HG03139 (cell line): ENCODE data around the gene ARHGAP24.

Source experiments
- ATAC-seq: cut with Tn5 transposase; IDR thresholded peaks from one replicate; pipeline ENCODE4 v1.9.1; 2021; ENCODE audit not compliant: unreplicated experiment

ARHGAP24 gene

DNA sequence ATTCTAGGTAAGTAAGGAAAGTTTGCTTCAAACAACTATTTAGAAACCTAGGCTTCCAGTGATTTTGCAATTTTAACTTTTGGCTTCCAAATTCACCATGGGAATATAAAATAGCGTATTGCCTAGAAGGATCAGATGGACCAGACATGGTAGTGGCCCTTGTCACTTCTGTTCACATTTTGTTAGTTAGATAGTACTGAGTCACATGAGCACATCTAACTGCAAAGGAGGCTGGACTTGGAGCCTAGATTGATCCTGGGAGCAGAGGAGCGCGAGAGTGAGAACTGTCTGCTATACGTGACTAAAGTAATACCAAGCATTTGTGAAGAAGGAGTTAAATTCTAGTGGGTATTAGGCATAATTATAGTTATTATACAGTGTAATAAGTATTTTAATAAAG, 102.4 kb downstream of the ARHGAP24 start:
- no peak for ATAC-seq

DNA sequence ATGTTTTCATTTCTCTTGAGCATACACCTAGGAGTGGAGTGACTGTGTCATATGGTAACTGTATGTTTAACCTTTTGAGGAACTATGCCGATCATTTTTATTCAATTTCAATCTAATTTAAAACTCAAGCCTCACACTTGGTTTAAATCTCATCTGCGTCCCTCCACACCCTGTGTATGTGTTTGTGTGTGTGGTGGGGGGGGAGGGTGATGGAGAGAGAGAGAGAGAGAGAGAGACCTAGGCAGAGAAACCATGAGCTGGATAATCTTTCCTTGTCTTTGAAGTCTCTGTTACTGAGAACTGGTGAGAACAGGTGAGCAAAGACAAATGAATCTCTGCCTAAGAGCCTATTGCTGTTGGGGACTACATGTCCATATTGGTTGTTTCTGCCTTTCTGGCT, 105.0 kb downstream of the ARHGAP24 start:
- ATAC-seq: no peak

DNA sequence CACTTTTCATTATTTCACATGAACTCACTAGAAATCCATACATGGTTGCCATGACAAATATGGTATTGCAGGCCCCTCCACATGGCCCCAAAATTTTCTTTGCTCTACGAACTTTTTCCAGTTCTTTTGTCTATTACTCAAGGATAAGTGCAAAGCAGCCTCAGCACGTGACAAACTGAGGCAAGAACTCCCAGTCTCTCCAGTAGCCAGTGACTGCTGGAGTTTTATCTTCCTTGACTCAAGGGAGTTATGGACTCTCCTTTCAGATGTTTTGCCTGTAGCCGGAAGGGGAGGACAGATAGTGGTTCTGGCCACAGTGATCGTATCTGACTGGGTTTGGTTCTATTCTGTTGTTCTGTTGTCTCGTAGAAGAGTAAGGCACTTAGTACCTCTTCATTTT, 105.5 kb downstream of the ARHGAP24 start:
- no peak for ATAC-seq

DNA sequence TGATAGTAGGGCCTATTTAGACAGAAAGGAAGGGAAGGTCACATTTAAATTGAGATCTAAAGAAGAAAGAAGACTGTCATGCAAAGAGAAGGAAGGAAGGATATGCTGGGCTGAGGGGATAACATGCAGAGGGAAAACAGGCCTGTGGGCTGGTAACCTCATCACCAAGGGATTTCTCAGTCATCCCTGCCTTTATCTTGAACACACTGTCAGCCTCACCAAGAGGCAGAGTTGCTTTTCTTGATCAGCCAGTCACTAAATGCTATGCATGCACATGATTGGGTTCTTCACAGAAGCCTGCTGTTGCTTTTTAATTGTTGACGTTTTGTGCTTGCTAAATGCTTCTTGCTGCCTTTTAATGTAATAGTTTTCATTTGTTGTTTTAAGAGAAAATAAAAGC, 113.0 kb downstream of the ARHGAP24 start:
- no peak for ATAC-seq

DNA sequence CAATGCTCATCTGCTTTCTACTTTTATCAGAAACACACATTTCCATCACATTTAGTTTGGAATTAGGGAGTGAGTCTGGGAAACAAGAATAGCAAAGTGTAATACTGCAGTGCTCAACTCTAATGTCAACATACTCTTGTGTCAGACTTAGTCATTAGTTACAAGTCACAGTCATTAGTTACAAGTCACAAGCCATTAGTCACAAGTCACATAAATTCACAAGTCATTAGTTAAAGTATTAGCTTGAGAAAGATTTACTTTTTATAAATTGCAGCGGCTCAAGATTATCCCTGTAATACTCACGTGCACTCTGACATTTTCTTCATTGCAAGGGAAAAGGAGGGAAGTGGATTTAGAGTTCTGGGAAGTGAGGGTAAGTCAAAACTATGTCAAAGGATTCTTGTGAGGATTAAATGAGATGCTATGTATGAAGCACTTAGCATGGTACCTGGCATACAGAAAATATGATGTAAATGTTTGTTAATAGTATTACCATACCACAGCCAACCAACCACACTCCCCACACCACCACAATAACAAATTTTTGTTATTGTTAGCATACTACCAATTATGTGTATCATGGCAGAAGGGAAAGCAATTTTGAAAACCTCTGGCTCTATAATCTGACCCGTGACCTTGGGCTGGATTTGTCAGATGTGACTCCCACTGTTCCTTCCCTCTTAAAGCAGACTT, 116.6 kb downstream of the ARHGAP24 start:
- no peak for ATAC-seq

DNA sequence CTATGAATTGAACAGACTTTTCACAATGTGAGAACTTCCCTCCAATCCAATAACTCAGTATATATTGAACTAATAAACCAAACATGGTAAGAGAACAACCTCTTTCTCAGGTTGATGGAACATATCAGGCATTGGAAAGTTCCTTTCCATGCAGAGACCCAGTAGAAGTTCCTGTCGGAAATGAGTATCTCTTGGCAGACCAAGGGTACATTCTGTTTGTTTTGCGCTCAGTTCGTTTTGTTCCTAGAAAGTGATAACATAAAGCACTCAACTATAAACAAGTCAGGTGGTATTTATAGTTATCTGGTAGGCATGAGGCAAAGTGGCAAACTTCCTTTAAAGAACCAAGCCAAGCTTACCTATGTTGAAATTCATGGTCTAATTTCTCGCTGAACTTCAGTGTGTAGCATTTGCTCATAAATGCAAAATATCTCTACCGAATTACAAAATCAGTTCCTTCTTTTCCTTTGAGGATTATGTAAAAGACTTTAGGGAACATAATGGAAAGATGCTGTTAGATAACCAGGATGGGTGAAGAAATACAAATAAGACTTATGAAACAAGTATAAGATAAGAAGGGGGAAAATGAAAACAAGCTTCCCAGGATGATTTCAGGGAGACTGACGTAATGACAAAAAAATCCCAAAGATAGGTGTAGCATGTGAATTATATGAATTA, 120.3 kb downstream of the ARHGAP24 start:
- ATAC-seq: no peak

DNA sequence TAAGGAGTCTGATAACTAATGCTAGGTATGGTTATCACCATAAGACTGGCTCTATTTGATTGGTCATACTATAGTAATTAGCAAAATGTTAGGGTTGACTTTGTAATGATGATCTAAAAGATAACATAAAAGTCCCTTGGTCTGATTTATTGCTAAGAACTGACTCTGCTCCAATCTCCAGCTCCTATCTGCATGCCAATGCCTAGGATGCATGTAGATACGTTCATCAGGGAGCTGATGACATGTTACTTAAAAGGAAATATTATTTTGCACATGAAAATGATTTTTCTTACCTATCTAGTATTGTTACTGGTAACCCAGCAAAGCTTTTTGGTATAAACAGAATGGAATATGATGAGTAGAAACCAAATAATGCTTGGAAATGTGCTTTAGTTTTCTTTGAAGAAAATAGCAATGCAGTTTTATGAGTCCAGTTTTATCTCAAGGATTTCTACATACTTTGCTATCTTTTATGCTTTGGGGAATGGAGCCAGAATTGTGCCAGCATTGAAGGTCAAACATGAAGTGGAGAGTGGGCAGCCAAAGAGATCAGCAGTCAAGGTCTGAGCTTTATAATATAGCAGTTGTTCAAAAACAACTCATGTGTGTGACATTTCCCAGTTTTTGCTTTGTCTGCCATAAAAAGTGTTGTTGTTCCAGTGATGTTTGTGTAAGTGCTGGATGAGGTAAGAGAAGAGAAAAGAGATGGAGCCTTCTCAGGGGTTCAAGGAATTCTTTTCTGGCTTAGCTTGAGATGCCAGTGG, 121.0 kb downstream of the ARHGAP24 start:
- no peak for ATAC-seq

DNA sequence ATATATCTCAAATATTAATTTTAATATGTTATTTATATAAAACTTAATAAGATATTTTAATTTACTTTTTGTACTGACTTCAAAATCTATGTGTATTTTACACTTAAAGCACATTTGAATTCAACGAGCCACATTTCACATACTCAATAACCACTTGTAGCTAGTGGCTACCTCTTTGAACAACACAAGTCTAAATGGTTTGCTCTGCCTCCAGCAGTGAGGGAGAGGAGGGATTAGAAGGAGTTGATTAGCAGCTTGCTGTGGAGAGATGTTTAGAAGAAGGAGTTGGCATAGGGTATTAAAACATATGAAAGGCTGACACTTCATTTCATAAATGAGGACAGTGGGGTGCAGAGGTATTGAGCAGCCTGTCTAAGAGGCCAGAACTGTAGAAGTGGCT, 124.0 kb downstream of the ARHGAP24 start:
- ATAC-seq: no peak

DNA sequence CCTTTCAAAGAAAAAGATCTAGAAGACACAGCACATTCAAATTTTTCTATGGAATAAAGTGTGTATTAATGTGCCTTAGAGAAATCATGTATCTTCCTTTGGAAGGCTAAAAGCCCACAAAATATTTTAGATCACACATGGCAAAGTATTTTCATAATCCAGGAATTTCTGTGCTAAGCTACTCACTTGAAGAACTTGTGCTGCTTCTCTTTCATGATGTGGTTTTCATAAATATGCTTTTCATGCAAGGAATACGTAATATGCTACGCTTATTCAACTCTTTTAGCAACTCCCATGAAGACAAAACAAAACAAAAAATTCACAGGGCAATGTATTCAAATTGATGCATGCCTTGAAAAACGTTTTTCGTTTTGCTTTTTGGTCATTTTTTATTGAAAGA, 125.6 kb downstream of the ARHGAP24 start:
- no peak for ATAC-seq

DNA sequence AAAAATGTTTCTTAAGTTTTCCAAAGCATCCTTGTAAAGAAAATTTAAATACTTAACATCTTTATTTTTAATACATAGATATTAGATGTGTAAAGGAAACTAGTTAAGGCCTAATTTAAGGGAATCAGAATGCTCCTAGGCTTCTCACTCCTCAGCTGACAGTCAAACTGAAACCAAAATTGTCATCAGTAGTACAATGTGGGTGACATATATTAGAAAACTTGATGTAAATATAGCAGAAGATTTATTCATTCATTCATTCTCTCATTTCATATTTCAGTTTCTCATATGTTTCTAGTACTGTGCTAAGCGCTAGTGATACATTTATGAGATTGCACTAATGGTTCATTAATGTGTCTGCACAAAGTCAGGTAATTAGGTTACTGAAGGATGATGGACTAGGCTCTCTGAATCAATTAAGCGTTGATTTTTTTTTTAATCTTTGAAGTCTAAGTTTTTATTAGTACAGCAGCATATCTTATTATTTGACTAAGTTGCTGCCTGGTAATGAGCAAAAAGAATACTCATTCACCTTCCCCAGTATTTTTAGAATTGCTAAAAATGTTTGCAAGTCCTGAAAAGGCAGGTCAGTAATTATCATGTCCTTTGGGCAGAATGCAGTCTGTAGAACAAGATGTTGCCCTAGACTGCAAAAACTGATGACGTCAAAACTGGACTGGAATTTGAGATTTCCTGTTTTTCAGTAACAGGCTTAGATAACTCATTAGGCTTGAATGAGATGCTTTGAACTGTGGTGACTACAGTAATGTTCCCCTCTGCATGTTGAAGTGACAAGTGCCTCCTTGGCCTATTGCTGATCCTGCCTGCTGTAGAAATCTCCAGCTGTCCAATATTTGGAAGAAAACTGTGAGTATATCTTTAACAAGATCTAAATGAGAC, 128.7 kb downstream of the ARHGAP24 start:
- no peak for ATAC-seq

DNA sequence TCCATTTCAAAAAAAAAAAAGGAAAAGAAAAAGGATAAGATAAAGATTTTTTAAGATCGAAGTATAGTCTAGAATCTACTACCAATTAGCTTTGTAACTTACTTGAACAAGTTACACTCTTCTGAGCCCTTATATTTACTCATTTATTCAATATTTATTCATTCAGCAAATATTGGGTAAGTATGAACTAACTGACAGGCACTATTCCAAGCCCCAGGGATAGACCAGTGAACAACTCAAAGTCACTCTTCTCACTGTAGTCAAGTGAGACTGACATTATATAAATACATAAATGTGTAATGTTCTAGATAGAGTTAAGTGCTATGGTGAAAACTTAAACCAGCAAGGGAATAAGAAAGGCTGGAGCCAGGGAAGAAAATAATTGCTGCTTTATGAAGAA, 131.6 kb downstream of the ARHGAP24 start:
- ATAC-seq: no peak

DNA sequence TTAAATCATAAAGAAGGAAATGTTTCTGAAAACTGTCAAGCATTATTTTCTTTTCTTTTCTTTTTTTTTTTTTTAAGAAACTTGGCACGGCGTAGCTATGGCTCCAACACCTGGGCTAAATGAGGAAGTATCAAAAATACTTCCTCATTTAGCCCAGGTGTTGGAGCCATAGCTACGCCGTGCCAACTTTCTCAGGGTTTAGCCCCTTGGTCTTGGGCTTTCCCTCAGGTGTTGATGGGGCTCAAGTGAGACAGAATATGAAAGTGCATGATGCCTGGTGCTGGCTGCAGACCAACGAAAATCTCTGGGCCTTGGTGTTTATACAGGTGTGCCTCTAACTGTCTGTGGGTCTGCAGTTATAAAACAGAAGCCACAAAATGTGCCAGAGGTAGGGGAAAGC, 132.7 kb downstream of the ARHGAP24 start:
- ATAC-seq: peak; percentile 54

DNA sequence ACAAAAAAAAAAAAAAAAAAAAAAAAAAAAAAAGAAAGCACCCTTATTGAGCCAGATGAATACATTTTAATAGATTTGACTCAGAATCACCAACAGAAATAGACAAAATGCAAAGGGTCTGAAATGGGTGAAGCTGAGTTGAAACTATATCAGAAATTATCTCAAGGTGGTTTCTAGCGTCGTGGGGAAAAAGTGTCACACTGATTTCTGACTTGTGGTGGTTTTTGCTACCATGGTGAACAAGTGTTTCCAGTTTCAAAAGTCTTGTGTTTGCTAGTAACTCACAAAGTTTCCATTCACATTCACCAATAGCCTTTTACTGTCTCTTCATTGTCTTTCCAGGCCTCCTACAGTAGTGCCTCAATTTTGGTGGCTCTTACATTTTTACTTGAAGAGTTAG, 135.5 kb downstream of the ARHGAP24 start:
- ATAC-seq: peak; percentile 74

DNA sequence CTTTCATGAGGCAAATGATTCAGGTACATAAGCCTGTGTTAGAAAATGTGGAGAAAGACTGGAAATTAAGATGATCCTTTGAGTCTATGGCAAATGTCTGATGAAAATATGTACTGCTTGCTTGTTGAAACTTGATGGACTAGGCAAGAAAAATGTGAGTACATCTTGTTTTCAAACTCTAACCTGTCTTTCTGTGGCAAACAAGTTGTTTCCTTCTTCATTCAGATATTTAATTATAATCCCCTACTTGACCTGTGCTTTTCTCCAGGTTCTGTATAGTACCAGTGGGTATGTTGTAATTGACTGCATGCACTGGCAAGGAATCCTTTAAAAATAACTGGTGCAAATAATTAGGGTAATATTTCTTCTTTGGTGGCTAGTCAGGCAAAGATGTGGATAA, 136.7 kb downstream of the ARHGAP24 start:
- no peak for ATAC-seq

DNA sequence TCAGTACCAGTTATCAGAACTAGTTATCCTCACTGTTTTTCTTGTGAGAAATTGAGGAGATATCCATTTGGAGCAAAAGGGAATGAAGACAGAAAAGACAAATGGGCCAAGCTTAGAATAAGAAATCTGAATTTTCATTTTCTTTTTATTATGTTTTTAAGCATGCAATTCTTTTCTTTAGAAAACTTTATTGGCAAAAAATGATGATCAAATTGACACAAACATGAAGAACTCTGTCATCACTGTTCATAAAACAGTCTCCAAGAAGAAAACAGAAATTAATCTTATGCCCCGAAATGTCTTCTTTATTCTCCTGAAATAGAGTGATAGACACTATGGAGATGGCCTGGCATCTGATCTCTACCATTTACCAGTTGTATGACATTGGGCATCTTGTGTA, 139.0 kb downstream of the ARHGAP24 start:
- no peak for ATAC-seq

DNA sequence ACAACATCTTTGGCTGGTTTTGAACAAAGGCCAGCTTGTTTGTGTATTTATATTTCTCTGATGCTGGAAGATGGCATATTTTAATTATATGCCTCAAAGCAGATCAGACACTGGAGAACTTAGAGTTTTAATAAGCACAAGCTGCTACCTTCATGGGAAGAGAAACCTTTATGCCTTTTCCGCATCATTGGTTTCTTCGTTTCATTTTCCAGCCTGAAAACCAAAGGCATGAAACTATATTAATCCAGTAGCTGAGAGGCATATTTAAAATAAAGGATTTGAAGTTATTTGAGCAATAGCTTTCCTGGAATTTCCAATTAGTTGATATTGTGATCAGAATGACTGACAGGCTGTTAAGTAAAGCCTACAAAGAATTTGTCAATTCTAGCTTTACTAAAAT, 141.0 kb downstream of the ARHGAP24 start:
- no peak for ATAC-seq

DNA sequence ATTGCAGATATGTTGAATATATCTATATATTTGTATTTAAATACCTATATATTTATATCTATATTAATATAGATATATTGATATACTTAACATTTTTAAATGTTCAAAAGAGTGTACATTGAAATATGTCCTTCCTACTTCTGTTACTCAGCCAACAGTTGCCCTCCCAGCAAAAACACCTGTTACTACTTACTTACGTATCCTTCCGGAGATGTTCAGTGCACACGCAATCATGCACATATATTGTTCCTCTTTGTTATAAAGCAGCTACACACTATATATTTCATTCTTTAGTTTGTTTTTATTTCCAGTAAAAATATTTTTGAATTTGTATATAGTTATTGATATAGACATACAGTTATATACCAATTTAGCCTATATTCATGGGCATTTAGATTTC, 142.3 kb downstream of the ARHGAP24 start:
- no peak for ATAC-seq

DNA sequence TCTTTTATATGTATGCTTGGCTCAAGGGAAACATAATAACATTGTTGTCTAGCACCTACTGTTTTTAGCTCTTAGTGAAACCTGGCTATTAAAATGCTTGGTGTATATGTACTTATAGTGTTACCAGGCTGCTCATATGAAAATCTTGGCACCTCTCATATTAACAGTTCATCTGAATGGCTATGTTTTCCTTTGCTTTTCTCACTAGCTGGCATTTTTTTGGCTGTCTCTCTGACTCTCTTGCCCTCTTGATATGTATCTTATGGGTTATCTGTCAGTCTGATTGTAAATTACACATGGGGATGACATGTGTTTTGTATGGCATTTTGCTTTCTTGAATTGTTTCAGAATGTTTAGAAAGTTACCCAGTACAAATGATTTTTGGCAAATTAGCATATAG, 158.0 kb downstream of the ARHGAP24 start:
- no peak for ATAC-seq

DNA sequence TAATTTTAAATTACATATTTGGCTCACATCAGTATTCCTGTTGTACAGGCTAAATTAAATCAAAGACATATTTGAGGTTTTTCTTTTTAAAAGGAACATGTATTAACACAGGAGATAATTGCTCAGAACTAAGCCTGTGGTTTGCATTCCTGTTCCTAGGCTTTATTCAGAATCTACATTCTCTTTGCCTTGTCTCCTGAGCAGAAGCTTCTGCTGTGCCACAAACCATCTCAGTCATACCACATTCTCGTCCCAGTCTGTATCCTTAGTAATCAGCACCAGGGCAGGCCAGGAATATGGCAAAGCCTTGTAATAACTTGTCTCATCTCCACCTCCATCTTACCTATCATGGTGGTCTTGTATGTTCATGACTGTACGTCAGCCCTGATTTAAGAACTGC, 162.8 kb downstream of the ARHGAP24 start:
- ATAC-seq: no peak

DNA sequence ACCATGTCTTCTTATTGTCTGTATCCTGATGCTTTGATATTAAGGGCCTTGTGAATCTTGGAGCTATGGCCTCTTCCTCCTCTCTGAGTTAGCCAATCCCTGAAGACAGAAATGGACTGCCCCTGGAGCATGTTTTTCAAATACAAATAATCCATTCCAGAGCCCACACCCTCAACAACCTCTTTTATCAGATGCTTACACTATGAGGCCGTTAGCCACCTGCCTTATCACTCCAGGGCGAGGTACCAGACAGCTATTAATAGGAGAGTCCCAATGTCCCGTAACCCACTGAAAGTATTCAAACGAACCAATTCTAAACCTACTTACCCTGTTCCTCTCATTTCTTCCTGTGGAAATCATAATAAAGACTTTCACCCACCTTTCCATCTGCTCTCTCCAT, 165.0 kb downstream of the ARHGAP24 start:
- no peak for ATAC-seq
